ENCODE results near the gene EGF.

EGF gene

DNA sequence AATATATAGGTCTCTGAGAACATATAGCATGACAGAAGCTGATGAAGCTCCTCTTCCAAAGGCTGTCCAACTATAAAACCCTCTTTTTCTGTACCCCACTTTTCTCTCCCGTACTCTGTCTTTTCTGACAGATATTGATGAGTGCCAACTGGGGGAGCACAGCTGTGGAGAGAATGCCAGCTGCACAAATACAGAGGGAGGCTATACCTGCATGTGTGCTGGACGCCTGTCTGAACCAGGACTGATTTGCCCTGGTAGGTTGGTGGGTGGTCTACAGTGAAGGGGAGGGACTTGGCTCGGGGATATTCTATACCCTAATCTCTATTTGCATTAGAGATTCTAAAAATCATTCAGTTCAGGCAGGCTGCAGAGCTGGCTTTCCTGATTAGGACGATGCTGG, 80.4 kb downstream of the EGF start:
- TF ChIP-seq, protein P1, sequence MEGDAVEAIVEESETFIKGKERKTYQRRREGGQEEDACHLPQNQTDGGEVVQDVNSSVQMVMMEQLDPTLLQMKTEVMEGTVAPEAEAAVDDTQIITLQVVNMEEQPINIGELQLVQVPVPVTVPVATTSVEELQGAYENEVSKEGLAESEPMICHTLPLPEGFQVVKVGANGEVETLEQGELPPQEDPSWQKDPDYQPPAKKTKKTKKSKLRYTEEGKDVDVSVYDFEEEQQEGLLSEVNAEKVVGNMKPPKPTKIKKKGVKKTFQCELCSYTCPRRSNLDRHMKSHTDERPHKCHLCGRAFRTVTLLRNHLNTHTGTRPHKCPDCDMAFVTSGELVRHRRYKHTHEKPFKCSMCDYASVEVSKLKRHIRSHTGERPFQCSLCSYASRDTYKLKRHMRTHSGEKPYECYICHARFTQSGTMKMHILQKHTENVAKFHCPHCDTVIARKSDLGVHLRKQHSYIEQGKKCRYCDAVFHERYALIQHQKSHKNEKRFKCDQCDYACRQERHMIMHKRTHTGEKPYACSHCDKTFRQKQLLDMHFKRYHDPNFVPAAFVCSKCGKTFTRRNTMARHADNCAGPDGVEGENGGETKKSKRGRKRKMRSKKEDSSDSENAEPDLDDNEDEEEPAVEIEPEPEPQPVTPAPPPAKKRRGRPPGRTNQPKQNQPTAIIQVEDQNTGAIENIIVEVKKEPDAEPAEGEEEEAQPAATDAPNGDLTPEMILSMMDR (conservative IDR thresholded peaks at IDR 0.05; ENCODE audit: low read length): no peak
- no peak overlapping the region for H3K4me3 ChIP-seq (ENCODE audit: low read length)
- DNase-seq (ENCODE audit: low read depth): no peak

DNA sequence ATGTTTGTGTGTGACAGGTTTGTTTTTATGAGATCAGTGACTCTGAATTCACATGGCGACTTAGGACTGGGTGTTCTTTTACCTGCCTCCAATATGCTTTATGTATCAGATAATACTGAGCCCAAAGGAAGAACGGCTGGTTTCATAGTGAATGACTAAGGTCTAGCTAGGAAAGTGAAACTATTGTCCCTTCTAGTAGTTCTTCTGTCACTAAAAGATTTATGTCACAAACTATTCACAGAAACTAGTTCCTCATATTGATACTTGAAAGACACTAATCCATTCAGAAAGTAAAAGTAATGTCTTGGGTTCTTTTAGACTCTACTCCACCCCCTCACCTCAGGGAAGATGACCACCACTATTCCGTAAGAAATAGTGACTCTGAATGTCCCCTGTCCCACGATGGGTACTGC, 81.7 kb downstream of the EGF start:
- DNase-seq (ENCODE audit: low read depth): no peak

GRCh38 chr4:109996526-109996925, 83.8 kb downstream of the EGF start:
- DNase-seq (ENCODE audit: low read depth): no peak

More for the DNA sequence above, 81.7 kb downstream of the EGF start:
- H3K4me3 ChIP-seq (ENCODE audit: low read length): no peak overlapping the region
- TF ChIP-seq, protein P1 (conservative IDR thresholded peaks at IDR 0.05; ENCODE audit: low read length): no peak

DNA sequence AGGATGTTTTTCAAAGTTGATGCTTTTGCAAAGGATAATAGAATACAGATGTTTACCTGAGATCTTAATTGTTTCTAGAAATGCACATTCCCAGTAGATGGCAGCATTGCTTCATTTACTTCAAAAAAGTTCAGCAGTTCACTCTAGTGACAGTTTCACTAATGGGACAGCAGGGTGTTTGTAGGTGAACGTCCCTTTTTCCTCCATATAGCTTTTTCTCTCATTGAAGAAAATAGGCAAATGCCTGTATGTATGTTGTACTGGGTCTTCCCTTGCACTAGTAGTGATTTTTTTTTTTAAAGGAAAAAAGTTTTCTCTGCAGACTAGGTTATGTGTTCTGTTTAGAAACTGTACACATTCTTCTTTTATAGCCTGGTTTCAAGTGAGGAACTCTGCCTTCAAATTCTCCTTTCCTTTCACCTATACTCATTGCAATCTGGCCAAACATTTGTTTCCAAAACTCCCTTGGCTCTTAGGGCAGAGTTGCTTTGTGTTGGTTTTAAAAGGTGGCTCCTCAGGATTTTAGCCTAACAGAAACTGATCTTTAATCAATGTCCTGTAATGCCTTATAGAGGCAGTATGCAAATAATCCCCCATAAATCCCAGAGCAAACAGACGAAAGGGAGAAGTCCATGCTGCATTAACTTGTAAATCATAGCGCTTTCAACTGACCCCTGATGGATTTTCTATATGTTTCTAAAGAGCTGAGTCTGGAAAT, 86.3 kb downstream of the EGF start:
- DNase-seq (ENCODE audit: low read depth): peak; percentile 55
- H3K4me3 ChIP-seq (ENCODE audit: low read length): no peak overlapping the region
- TF ChIP-seq, protein P1 (conservative IDR thresholded peaks at IDR 0.05; ENCODE audit: low read length): peak; percentile 71

More at GRCh38 chr4:109996526-109996925, 83.8 kb downstream of the EGF start:
- H3K4me3 ChIP-seq (ENCODE audit: low read length): no peak overlapping the region
- TF ChIP-seq, protein P1 (conservative IDR thresholded peaks at IDR 0.05; ENCODE audit: low read length): no peak

GRCh38 chr4:109999585-109999912, 86.9 kb downstream of the EGF start:
- no peak for DNase-seq (ENCODE audit: low read depth)
- H3K4me3 ChIP-seq (ENCODE audit: low read length): no peak overlapping the region
- TF ChIP-seq, protein P1 (conservative IDR thresholded peaks at IDR 0.05; ENCODE audit: low read length): no peak

DNA sequence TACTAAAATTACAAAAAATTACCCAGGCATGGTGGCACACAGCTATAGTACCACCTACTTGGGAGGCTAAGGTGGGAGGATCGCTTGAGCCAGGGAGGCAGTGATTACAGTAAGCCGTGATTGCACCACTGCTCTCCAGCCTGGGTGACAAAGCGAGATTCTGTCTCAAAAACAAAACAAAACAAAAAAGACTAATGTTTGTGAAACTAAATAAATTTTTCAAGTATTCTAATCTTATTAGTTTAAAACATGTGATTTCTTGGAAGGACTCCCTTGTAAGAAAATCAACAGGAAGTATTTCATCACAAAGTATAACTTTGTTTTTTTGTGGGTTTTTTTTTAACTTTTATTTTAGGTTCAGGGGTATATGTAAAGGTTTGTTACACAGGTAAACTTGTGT, 89.6 kb downstream of the EGF start:
- DNase-seq (ENCODE audit: low read depth): no peak
- no peak overlapping the region for H3K4me3 ChIP-seq (ENCODE audit: low read length)
- TF ChIP-seq, protein P1 (conservative IDR thresholded peaks at IDR 0.05; ENCODE audit: low read length): no peak

DNA sequence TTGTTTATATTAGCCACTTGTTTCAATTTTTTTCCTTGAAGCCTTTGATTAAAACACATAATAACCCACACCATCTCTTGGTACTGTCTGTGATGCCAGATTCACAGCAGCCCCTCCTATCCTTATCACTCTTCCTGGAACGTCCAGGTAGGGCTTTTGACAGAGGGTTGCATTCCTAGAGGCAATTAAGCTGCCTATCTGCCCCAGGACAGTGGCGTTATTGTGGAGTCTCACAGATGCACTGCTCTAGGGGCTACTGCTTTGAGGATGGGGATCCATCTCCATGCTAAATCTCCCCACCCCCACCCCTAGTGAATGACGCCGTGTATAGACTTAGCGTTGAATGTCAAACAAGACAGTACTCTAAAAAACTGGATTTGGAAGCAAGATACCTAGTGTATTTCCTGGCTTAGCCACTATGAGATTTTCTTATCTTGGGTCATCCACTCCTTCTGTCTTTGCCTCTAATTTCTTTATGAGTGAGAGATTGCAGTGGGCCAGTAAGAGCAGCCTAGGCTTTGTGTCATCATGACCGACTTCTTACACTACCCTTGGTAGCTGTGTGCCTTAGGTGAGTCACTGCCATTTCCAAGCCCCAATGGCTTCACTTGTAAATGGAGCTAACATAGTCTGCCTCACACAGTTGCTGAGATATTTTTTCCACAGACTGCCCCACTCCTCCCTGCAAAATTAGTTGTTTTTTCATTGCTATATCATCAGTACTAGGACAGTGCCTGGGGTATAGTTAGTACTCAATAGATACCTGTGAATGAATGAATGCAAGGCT, 90.9 kb downstream of the EGF start:
- no peak for DNase-seq (ENCODE audit: low read depth)
- no peak overlapping the region for H3K4me3 ChIP-seq (ENCODE audit: low read length)
- TF ChIP-seq, protein P1 (conservative IDR thresholded peaks at IDR 0.05; ENCODE audit: low read length): no peak
